SIG-M5 (cell line): ENCODE results near the gene ATP5F1D.

ENCODE experiments used
- DNase-seq: peaks from one replicate; lab custom pipeline; 2025; lab: John Stamatoyannopoulos, UW

The ATP5F1D gene

GRCh38 chr19:1220976-1221903, 20.3 kb upstream of the ATP5F1D start:
- DNase-seq = no peak

GRCh38 chr19:1221904-1222255, 19.7 kb upstream of the ATP5F1D start:
- DNase-seq = no peak

GRCh38 chr19:1222394-1222793, 19.2 kb upstream of the ATP5F1D start:
- DNase-seq = no peak

GRCh38 chr19:1223018-1223855, 18.3 kb upstream of the ATP5F1D start:
- no peak for DNase-seq

GRCh38 chr19:1224047-1224825, 17.3 kb upstream of the ATP5F1D start:
- no peak for DNase-seq

GRCh38 chr19:1224847-1225246, 16.7 kb upstream of the ATP5F1D start:
- no peak for DNase-seq

- no peak for DNase-seq
These were observed 15.9 kb upstream of the ATP5F1D start for GRCh38 chr19:1225440-1226226.

GRCh38 chr19:1226227-1226518, 15.4 kb upstream of the ATP5F1D start:
- DNase-seq = no peak

- no peak for DNase-seq
These were observed 14.8 kb upstream of the ATP5F1D start for GRCh38 chr19:1226522-1227303.

GRCh38 chr19:1227304-1228054, 14.1 kb upstream of the ATP5F1D start:
- no peak for DNase-seq

- no peak for DNase-seq
These were observed 13.2 kb upstream of the ATP5F1D start for GRCh38 chr19:1228161-1228957.

- no peak for DNase-seq
These were observed 12.3 kb upstream of the ATP5F1D start for GRCh38 chr19:1229056-1229923.

- DNase-seq = no peak
These were observed 11.4 kb upstream of the ATP5F1D start for GRCh38 chr19:1229924-1230782.

GRCh38 chr19:1230783-1231489, 10.6 kb upstream of the ATP5F1D start:
- no peak for DNase-seq

GRCh38 chr19:1231729-1232637, 9.6 kb upstream of the ATP5F1D start:
- DNase-seq = no peak

GRCh38 chr19:1232652-1233072, 8.9 kb upstream of the ATP5F1D start:
- DNase-seq = no peak
